Stimulated activated naive CD8-positive, alpha-beta T cell treated with anti-CD3 and anti-CD28 coated beads, Interleukin-15, Interleukin-2, amounts not matched to agents 100 U/mL and 50 U/mL, for 24 hours (primary cell): ENCODE results near the gene ACBD6.
A peak's percentile ranks its signal among the peaks of the same experiment; 100 is the strongest.

Experiments used
- ATAC-seq: fragments of 150-1000 bp; cut with Tn5 transposase; one replicate; pipeline ENCODE4 v1.10.0; 2021
- DNase-seq: peaks from one replicate; pipeline ENCODE4 v3.0.0; 2021

ACBD6 gene

DNA sequence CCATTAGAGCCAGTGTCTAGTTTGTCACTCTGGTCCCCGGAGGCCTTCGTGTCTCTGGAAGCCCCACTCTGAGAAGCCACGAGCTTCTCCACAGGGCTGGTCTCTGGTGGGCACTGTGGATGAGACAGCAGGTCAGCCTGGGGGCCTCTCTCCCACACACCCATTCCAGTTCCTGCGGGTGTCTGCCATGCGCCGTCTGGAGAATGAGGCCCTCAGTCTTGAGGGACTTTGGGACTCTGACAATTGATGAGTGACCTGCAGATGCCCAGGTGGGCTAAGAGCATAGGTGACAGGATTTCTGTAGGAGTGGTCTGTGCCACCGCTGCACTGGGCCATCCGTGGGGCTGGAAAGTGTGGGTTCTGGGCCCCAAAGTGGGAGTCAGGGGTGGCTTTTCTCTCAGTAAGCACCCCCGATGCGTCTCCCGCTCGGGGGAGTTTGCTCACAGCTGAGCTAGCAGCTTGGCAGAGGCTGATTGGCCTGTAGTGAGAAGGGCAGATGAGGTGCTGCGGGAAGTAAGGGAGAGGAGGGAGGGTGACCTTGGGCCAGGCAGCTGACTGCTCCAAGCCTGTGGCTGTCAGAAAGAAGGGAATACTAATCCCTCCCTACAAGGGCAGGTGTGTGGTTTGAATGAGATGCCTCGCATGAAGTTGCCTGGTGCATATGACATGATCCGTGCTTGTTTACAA is 245.9 kb downstream of the ACBD6 start:
- ATAC-seq, result no peak
- no peak for DNase-seq

DNA sequence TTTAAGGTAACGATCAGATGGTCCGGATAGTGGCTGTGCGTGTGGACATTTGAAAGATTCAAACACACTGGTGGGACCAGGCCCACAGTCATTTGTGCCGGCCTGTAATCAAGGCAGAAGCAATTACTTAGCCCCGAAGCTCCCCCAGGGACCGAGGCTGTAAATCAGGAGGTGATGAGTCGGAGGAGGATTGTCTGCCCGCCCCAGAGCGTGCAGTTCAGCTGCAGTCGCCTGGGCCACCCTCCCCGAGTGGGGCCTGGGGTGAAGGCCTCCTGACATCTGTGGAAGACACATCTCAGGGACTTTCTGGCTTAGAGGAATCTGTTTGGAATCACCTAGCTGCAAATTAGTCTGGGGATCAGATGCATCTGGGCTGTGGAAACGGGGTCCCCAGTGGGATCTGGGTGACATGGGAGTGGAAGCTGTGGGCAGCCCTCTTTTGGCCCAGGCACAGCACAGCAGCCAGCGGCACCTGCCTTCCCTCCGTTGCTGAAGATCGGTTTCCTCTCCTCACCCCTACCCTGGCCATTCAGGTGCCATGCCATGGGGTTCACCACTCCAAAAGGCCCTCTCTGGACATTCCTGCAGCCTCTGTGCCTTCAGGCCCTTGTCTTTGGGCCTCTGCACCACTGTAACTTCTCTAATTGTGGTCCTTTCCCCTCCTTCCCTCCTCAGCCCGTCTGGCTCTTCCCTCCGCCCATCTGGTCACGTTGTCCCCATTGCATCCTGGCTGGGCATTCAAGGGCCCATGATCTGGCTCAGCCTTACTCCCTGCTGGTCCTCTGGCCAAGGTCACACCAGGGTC is 246.6 kb downstream of the ACBD6 start:
- DNase-seq (no peak), ATAC-seq (no peak)

DNA sequence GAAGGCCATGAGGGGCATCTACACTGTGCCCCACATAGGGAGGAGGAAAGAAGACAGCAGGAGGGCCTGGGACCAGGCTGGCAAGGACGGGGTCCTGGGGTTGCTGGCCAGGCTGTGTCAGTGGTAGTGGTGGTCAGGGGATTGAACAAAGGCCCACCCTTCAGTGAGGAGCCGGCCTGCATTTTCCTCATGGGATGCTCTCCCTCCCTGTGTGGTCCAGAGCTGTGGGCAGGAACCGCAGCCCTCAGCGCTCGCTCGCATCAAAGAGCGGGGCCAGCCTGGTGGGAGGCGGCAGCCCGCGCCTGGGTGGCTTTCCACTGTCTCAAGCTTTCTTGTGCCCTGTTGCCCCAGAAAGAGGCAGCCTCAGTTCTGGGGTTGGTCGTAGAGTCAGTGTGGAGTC is 247.5 kb downstream of the ACBD6 start:
- DNase-seq (no peak), ATAC-seq (no peak)

DNA sequence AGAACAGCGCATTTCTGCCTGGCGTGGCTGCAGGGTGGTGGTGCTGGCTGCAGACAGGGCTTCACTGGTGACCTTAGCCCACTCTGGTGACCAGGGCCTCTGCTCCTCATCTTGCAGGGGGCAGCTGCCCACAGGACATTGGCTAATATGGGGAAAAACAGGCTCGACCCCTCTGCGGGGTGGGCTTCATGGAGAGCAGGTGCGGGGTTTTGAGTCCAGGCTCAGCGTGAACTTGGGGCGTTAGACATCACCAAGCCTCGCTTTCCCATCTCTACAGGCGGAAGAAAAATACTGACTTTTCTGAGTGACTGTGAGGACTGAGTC is 247.9 kb downstream of the ACBD6 start:
- DNase-seq (no peak), ATAC-seq (no peak)

DNA sequence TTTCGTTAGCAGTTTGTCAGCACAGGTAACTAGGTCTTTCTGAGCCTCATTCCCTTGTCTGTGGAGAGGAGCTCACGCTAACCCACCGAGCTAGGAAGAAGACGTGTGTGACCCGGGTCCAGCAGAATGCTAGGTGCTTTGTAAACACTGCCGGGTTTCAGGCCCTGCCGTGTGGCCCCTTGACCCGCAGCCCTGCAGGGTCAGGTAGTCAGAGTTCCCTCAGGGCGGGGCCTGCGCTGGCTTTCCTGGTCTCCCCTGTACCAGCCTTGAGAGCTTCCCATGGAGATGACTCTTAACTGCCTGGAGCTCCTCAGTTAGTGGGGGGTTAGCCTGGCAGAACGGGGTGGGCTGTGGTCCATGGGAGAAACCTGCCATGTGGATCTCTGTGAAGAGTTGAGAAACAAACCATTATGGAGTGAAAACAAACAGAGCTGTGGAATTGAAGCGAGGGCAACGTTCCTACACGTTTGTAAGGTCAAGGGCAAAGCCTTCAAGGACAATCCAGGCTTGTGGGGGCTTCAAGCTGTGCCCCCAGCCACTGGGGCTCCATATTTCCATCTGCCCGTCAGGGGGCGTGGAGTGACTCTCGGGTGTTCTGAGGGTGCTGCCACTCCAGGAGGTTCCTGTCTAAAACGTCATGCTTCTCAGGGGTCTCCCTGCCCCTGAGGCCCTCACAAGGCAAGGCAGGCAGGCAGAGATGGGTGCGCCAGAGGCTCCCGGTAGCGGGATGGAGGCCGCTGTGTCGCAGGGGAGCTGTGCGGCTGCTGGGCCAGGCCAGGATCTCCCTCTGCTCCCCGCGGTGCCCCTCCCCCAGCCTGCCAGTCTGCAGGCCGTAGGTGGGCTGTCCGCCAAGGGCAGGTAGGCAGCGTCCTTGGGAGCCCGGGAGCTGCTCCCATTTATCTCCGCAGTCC is 248.5 kb downstream of the ACBD6 start:
- no peak for DNase-seq
- ATAC-seq, result no peak

DNA sequence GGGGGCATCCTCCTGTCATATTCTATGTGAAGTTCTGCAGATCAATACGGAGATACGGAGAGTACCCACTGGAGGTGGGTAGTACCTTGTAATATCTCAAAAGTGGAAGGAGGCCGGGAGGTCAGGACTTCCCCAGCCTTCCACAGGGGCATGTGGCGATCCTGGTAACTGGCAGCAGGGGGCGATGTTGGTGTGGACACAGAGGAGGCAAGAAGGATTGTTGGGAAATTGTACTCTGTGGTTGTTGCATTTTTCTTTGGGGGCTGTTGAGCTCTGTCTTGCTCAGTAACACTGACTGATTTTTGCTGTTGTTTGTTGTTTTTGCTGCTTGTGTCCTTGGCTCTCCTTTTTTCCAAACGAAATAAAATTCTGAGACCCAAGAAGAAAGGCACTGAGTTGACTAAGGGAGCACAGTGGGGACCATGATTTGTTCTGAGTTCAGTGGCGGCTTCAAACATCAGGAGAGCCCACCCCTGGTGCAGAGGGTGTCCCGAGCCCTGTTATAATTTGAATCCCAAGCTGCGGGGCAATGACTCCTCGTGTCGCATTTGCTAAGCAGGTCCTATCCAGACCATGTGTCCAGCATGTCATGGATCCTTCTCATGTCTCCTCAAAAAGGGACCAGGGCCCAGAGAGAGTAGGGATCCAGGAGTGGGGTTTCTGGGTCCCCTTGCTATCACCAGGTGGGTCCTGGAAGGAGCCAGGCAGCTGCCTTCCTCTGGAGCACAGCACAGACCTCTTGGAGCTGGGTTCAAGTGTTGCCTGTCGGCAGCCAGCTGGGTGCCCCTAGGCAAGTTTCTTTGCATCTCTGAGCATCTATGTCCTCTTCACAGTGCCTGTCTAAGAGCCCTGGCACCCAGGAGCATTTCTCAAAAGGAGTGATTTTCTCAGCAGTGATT is 249.5 kb downstream of the ACBD6 start:
- peak; percentile 58 for ATAC-seq
- DNase-seq, result peak; percentile 82

DNA sequence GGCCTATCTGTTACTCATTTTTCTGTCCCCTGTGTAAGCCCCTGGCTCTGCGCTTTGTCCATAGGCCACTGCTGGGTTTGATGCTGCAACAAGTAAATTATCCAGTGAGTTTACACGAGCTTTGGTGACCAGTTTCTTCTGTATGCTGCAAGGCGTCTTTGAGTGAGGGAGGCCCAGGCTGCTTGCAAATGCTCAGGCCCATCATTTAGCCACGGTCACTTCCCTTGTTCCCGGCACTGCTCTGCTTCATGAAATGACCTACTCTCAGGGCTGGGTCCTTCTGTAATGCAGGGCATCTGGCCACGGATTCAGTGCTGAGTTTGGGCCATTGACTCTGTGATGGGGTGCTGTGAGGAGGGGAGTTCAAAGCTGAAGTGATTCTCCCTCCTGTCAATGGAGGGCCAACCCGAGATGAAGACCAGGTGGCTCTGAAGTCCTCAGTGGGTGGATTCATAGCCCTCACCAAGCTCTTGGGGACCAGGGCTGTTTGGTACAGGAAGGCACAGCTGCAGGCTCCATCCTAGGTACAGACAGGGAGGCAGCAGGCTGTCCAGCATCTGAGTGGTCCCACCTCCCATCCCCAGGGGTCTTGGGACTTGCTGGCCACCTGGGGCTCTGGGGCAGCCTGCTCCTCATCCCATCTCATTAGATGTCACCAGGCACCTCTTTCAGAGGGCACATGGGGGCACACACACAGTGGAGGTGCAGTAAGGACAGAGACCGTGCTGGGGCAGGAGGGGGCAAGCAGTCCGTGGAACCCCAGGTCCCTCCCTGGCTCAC is 250.7 kb downstream of the ACBD6 start:
- DNase-seq, result no peak
- no peak for ATAC-seq

DNA sequence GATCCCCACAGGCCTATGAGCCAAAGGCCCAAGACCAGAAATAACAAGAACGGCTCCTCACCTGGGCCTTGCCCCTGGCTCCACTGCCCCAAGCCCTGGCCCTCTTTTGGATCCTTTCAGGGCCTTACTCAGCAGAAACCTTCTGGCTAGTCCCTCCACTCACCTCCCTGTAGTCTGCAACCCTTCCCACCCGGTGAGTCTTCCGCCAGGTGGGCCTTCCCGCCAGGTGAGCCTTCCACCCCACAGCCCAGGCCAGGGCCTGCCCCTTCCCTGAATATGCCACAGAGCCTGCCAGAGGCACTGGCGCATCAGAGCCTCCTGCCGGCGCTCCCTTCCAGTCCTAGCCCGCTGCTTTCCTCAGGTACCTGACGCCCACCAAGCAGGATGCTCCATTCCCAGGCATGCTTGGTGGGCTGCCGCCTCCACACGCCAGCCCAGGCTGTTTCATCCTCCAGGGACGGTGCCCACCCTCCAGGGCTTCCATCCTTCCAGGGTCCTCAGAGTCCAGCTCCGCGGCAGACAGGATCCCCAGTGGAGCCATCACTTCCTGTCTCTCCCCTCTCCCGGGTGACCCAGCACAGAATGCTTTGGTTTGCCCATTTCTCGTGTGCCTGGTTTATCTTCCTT is 251.4 kb downstream of the ACBD6 start:
- DNase-seq (no peak), ATAC-seq (no peak)

DNA sequence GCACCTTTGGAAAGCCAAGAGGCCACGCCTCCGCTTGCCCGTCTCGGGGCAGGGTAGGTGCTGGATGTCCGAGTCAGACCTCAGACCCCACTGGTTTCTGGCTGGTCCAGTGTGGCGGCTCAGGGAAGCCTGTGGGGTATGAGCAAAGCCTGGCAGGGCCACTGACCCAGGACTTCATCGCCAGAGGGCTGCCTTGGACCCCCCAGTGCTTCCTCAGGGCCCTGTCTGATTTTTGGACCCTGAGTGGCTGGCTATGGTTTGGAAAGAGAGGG is 251.9 kb downstream of the ACBD6 start:
- DNase-seq (no peak), ATAC-seq (no peak)

DNA sequence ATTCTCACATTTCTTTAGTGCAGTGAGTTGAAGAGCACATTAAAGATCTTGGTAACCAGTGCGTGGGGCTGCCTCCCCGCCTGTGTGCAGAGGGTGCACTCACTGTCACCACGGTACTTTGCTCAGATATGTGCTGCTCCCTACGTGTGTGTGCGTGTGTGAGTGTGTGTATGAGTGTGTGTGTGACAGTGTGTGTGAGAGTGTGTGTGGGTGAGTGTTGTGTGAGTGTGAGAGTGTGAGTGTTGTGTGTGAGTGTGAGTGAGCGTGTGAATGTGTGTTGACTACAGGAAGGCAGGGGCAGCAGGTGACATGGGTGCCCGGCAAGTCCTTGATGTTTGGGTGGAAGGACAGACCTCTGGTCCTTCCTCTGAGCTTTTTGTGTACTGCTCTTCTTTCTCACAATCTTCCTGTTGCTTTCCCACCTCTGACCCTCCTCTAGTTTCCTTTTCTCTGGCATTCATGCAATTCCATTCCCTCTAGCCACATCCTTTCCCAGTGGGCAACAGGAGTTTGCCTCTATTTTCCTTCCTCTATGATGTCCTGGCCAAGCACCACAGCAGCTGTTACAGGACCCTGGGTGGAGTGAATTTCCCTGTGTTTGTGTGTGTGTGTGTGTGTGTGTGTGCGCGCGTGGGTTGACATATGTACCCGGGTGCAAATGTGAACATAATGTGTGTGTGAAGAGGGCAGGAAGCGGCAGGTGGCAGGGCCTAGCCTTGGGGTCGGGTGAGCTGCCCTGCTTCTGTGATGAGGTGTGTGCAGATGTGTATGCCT is 252.5 kb downstream of the ACBD6 start:
- ATAC-seq (no peak), DNase-seq (no peak)

DNA sequence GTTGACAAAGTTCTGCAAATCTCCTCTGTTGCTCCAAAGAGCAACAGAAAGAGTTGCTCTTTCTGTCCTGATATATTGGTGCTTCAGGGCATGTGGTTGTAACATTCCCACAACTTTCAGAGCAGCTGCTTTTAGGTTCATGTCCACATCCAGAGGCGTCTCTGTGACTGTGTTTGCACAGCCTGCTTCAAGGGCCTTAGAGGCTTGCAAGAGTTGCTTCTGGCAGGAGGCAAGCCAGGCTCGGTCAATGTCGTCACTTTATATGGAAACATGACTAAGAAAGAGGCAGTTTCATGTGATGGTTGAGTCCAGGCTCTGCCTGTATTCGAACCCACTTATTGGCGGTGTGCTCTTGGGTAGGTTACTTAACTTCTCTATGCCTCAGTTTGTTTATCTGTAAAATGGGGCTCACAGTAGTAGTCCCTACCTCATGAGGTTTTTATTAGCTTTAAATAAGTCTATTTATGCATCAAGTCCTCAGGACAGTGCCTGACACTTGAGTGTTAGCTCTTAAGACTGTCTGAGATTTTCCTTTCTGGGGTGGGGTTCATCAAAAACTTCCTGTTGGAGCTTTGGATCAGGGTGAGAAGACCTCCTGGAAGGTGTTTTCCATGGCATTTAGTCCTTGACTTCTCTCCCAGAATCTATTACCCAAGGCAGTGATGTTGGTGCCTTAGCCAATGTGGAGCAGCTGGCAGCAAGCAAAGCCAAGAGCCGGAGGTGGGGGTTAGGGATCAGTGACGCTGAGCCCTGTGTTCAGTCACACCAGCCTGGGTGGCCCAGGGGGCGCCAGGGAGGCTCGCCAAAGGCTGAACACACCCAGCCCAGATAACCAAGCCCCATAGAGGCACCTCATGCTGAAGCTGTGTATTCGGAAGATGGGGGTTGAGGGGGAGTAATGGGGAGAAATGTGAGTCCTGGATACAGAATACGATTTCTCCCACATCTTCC is 253.4 kb downstream of the ACBD6 start:
- no peak for ATAC-seq
- peak; percentile 35 for DNase-seq

DNA sequence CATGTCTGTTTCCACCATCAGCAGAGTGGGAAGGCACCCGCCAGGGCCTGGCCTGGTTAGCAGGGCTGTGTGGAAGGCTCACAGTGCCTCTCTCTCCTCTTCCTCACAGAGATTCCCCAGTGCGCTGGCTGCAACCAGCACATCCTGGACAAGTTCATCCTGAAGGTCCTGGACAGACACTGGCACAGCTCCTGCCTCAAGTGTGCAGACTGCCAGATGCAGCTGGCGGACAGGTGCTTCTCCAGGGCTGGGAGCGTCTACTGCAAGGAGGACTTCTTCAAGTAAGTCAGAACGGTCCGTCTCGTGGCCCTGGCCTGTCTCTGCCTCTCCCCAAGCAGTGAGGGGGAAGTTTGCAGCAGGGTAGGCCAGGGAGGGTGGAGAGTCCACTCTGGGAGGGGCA is 254.2 kb downstream of the ACBD6 start:
- ATAC-seq (no peak), DNase-seq (no peak)

DNA sequence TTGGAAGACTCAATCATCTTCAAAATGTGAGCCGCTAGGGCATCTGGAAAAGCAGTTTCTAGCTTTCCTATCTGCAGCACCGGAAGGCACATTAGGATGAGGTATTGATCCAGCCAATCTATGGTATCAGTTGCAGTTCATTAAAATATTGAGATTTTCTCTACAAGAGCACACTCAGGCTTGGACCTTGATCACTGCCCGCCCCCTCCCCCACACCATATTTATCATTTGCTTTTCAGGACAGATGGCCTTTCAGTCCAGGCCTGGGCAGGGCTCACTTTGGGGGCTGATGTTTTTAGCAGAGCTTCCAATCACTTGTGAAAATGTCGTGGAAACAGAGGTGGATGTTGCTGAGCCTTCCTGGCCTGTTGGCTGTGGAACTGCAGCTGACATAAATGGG is 254.8 kb downstream of the ACBD6 start:
- no peak for DNase-seq
- ATAC-seq, result no peak

DNA sequence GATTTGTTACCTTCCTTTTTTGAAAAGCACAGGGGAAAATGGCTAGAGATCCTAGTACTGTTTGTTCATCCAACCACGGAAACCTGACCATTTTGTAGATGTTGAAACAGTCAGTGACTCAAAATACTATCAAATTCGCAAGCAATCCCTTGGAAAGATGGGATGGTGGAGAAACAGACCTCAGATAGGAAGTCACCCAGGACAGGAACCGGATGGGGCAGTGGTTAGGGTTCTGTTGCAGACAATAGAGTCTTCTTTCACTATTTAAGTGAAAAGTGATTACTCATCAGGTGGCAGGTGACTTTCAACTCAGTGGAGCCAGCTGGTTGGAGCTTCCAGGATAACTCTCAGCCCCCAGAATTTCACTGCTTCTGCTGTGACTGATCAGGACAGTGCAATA is 255.3 kb downstream of the ACBD6 start:
- DNase-seq, result no peak
- ATAC-seq, result no peak

DNA sequence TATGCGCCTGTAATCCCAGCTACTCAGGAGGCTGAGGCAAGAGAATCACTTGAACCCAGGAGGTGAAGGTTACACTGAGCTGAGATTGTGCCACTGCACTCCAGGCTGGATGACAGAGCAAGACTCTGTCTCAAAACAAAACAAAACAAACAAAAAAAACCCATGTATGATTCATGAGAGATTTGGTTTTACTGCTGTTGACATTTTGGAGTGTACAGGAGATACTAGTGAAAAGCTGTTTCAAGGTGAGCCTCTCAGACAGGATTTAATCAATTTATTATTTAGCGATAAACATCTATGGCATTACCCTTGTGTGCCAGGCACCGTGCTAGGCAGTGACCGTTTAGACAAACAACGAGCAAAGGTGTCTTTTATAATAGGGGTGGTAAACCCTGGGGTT is 255.8 kb downstream of the ACBD6 start:
- ATAC-seq, result no peak

DNA sequence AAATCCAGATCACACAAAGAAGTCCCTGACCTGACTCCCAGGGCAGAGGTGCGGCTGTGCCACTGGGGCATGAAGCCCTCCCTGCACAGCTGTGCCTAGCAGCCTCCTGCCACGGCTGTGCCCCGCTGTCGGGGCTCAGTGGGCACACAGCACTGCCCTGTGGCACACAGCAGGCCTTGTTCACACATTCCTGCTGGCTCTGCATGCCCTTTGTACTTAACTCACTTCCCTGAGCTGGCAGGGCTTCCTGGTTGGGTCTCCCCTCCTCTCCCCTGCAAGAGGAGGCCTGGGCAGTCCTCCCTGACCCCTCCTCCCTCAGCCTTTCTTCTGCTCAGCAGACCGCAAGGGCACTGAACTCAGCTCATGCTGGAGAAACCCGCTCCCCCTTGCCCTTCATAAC is 257.5 kb downstream of the ACBD6 start:
- DNase-seq, result no peak
- no peak for ATAC-seq

More for the DNA sequence above, 255.8 kb downstream of the ACBD6 start:
- DNase-seq, result no peak

DNA sequence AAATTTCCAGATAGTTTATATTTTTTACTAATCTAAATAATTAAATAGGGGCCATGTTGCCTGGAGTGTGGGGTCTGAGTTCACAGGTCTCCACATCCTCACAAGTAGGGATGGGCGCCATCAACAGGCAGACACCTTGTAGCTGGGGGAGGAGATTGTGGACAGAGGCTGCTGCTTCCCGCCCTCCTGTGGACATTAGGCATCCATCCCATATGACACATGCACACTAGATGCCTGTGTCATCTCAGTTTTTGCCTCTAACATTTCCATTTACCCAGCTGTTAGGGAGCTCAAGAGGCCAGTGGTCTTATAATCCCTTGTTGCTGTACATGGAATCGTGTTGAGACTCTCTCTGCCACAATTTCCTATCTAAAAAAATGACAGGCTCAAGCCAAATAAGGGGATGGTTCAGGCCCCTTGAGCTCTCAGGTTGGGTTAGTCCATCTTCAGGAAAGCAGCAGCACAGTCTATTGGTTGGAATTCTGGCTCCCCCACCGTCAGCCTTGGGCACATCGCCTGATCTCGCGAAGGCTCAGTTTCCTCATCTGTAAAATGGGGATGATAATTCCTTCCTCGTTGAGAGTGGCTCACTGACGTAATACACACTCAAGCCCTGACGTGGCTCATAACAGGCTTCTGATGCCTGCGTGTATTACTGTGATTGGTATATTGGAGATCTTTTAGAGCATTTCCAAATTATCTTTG is 258.7 kb downstream of the ACBD6 start:
- no peak for DNase-seq
- ATAC-seq, result no peak
